Spleen (tissue), 11 donors: ENCODE results near the gene PDAP1. TPM values are rescaled to one million over a fixed set of nuclear protein-coding genes. Genes with fewer than 3 reads are reported as not detected.

Experiments used
- DNase-seq: peaks from one replicate; pipeline ENCODE4 v3.0.0-alpha.2; 2020
- H3K27ac ChIP-seq, 8 donors: fragments of 200-600 bp; sonication (generic) in 7 of 8; 1 replicate in 4 of 8; 2 replicates in 4 of 8; pipeline versions ENCODE4 v1.5.0 to v1.8.0; 2016 to 2021; ENCODE audit warnings: inconsistent platforms in 4 of 8, mild to moderate bottlenecking in 4 of 8, moderate library complexity in 1 of 8
- H3K27me3 ChIP-seq, 7 donors: fragments of 200-600 bp; sonication (generic) in 6 of 7; replicated peaks in 1 of 7; 1 replicate in 4 of 7; 2 replicates in 3 of 7; pipeline versions ENCODE4 v1.5.0 to v1.8.0; 2016 to 2021; ENCODE audit warnings: inconsistent platforms in 3 of 7, mild to moderate bottlenecking in 1 of 7
- H3K36me3 ChIP-seq, 6 donors: fragments of 200-600 bp; sonication (generic) in 5 of 6; 1 replicate in 4 of 6; 2 replicates in 2 of 6; pipeline versions ENCODE4 v1.5.0 to v1.8.0; 2016 to 2021; ENCODE audit warnings: inconsistent platforms in 2 of 6
- H3K4me1 ChIP-seq, 6 donors: fragments of 200-600 bp; sonication (generic) in 5 of 6; 1 replicate in 3 of 6; 2 replicates in 3 of 6; pipeline versions ENCODE4 v1.5.0 to v1.8.0; 2016 to 2021; ENCODE audit warnings: inconsistent platforms in 3 of 6
- H3K4me3 ChIP-seq, 8 donors: fragments of 200-600 bp; sonication (generic) in 7 of 8; 1 replicate in 4 of 8; 2 replicates in 4 of 8; pipeline versions ENCODE4 v1.5.0 to v1.8.0; 2016 to 2021; ENCODE audit warnings: inconsistent platforms in 4 of 8, mild to moderate bottlenecking in 4 of 8, moderate library complexity in 2 of 8
- H3K9me3 ChIP-seq, 8 donors: fragments of 200-600 bp; sonication (generic) in 7 of 8; 1 replicate in 4 of 8; 2 replicates in 4 of 8; pipeline versions ENCODE4 v1.5.0 to v1.8.0; 2016 to 2021; ENCODE audit warnings: inconsistent platforms in 4 of 8
- POLR2A ChIP-seq, 3 donors: fragments of 450-650 bp; IDR thresholded peaks; one replicate each; pipeline ENCODE4 v1.5.1; 2017; ENCODE audit warnings: antibody characterized with exemption in 3 of 3, mild to moderate bottlenecking in 1 of 3
- POLR2AphosphoS5 ChIP-seq, 3 donors: sonication (generic); formaldehyde crosslinking; IDR thresholded peaks; one replicate each; pipeline ENCODE4 v1.5.1; 2017; ENCODE audit warnings: antibody characterized with exemption in 3 of 3
- WGBS, 5 donors: extraction: QIAGEN DNeasy Blood & Tissue Kit in 3 of 5; methylation state at CpG; one replicate each; pipeline versions ENCODE4 v1.1.5 to v1.1.7; 2013 to 2018; 5-methylcytosine and 5-hydroxymethylcytosine counted together
- intact Hi-C: fragments of 100-400 bp; cut with DNase I; formaldehyde crosslinking; loops from one replicate; pipeline ENCODE4 v1.15.0; 2023; ENCODE audit warnings: low total_unique reads
- polyA plus RNA-seq, 3 donors: library from polyadenylated mRNA; stranded (reverse); fragments of 200-250 nt; gene quantifications; one replicate each; pipeline ENCODE4 v1.2.1, GENCODE V29; 2013
- total RNA-seq, 7 donors: library from RNA; depleted of rRNA in 3 of 7; stranded (reverse); fragments of >200 nt in 3 of 7; fragmentation: NEBNext Ultra II Directional in 4 of 7; extraction: Animal tissue kit (Norgen Biotek cat#: 25700) in 4 of 7; gene quantifications; one replicate each; pipeline versions ENCODE4 v1.1.0 to v1.2.1, GENCODE V29; 2016 to 2021
- TF ChIP-seq, protein P1 (sequence below), 11 experiments: fragments of 200-600 bp in 7 of 11; fragments of 450-650 bp in 4 of 11; sonication (generic) in 4 of 11; IDR thresholded peaks in 8 of 11; conservative IDR thresholded peaks in 3 of 11; 1 replicate in 7 of 11; 2 replicates in 4 of 11; pipeline versions ENCODE4 v1.4.0 to v1.8.0; 2016 to 2021; ENCODE audit warnings: antibody characterized with exemption in 11 of 11, inconsistent platforms in 4 of 11, mild to moderate bottlenecking in 1 of 11
- donor health status: healthy with polysubstance abuse.
- donor health status: DM: no; HTN: no; CAD: no; lungs with moderate emphysema.
- donor health status: DM: no; HTN: no; CAD: no.
- donor health status: Bipolar disorder and iron deficiency.
- donor health status: healthy.
- donor health status: DM: no; HTN: no; CAD: no.
- donor health status: DM: yes; HTN: yes; CAD: no.

Gene PDAP1
- total and polyA plus RNA-seq, 10 donors, result 28.1 to 117 (median 54.8) TPM

DNA sequence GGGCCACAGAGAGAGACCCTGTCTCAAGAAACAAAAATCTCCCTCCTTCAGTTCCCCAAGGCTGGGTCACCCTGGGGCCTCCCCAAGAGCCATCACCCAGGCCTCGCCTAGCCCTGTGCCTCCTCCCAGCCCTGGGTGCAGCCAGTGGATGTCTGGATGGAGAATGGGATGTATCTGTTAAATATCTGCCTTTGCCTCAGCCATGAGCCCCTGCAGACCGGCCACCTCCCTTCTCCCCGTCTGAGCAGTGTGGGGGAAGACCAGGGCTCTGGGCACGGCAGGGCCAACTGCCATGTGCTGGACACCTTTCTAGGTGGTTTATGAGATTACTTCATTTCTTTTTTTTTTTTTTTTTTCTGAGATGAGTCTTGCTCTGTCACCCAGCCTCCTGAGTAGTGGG, 23.9 kb downstream of the PDAP1 start:
- intact Hi-C loops, result no loop called here
- 74 to 87% (median 87%) methylated on average over 4 of the region's 4 CpGs for WGBS, 5 donors
- no peak for DNase-seq
- H3K27me3 ChIP-seq, result no peaks in the 10 kb centered on the region
- peaks cover 24 to 82% (median 64%) of the 10 kb centered on the region in 6 donors for H3K4me1 ChIP-seq
- peak overlapping the region in 5 of 8 donors; percentile 20 to 99 (median 63) for H3K27ac ChIP-seq
- peaks cover 0 to 87% (median 44%) of the 10 kb centered on the region in 6 donors for H3K36me3 ChIP-seq
- no peak overlapping the region for H3K4me3 ChIP-seq
- TF ChIP-seq, protein P1, sequence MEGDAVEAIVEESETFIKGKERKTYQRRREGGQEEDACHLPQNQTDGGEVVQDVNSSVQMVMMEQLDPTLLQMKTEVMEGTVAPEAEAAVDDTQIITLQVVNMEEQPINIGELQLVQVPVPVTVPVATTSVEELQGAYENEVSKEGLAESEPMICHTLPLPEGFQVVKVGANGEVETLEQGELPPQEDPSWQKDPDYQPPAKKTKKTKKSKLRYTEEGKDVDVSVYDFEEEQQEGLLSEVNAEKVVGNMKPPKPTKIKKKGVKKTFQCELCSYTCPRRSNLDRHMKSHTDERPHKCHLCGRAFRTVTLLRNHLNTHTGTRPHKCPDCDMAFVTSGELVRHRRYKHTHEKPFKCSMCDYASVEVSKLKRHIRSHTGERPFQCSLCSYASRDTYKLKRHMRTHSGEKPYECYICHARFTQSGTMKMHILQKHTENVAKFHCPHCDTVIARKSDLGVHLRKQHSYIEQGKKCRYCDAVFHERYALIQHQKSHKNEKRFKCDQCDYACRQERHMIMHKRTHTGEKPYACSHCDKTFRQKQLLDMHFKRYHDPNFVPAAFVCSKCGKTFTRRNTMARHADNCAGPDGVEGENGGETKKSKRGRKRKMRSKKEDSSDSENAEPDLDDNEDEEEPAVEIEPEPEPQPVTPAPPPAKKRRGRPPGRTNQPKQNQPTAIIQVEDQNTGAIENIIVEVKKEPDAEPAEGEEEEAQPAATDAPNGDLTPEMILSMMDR (IDR thresholded peaks at IDR 0.05 in 8 of 11, conservative IDR thresholded peaks at IDR 0.05 in 3 of 11), result no peak
- no peak for TF ChIP-seq POLR2A (IDR thresholded peaks at IDR 0.05)
- TF ChIP-seq POLR2AphosphoS5 (IDR thresholded peaks at IDR 0.05), result no peak
- no peaks in the 10 kb centered on the region for H3K9me3 ChIP-seq

DNA sequence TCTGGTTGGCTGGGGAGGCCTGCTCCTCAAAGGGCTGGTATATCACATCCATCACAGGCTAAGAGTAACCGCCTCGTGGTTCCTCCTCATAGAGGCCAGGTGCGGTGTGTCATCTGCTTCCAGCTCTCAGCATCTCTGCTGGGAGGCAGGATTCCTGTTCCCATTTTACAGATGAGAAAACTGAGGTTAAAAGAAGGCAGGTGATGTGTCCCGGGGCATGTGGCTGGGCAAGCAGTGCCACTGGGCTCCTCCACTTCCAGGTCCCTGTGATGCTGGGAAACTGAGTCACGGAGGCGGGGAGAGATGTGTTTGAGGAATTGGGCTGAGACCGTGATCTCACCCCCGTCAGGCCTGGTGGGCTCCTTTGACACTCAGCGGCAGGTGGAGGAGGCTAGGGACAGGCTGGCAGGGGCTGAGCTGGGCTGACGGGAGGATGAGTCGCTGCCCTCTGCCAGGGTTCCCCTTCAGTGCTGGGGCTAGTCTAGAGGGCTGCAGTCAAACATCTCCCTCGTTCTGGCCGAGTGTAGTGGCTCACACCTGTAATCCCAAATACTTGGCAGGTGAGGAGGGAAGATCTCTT, 24.5 kb downstream of the PDAP1 start:
- no peak for DNase-seq

DNA sequence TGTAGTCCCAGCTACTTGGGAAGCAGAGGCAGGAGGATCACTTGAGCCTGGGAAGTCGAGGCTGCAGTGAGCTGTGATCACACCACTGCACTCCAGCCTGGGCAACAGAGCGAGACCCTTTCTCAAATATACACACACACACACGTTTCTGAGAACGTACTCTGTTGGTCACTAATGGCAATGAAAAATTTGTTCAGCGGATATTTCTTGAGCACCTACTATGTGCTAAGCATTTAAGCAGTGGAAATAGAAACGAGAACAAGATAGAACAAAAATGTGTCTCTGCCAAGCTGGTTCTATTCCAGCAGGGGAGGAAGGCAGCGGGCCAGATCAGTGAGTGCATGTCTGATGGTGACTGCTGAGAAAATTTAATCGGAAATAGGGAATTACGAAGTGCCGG, 25.2 kb downstream of the PDAP1 start:
- Histone ChIP-seq H3K36me3 (peaks cover 0 to 82% (median 34%) of the 10 kb centered on the region in 6 donors), H3K4me3 (no peak overlapping the region), H3K9me3 (no peaks in the 10 kb centered on the region), H3K27me3 (no peaks in the 10 kb centered on the region), H3K27ac (peak overlapping the region in 3 of 8 donors; percentile 63 to 99 (median 98)), H3K4me1 (peaks cover 35 to 95% (median 77%) of the 10 kb centered on the region in 6 donors)
- DNase-seq, result no peak
- no peak for TF ChIP-seq POLR2AphosphoS5 (IDR thresholded peaks at IDR 0.05)
- intact Hi-C loops, result no loop called here
- WGBS, 5 donors, result 91 to 94% (median 93%) methylated on average over 10 of the region's 10 CpGs

More for the DNA sequence above, 24.5 kb downstream of the PDAP1 start:
- no peak for TF ChIP-seq POLR2A (IDR thresholded peaks at IDR 0.05)
- peak in 2 of 3 donors; percentile 27 to 68 for TF ChIP-seq POLR2AphosphoS5 (IDR thresholded peaks at IDR 0.05)
- Histone ChIP-seq H3K4me1 (peaks cover 30 to 89% (median 70%) of the 10 kb centered on the region in 6 donors), H3K36me3 (peaks cover 0 to 82% (median 38%) of the 10 kb centered on the region in 6 donors), H3K27ac (peak overlapping the region in 4 of 8 donors; percentile 20 to 99 (median 80)), H3K27me3 (no peaks in the 10 kb centered on the region), H3K9me3 (no peaks in the 10 kb centered on the region), H3K4me3 (no peak overlapping the region)
- intact Hi-C loops, result no loop called here
- 88 to 97% (median 90%) methylated on average over 9 to 13 of the region's 13 CpGs for WGBS, 5 donors

DNA sequence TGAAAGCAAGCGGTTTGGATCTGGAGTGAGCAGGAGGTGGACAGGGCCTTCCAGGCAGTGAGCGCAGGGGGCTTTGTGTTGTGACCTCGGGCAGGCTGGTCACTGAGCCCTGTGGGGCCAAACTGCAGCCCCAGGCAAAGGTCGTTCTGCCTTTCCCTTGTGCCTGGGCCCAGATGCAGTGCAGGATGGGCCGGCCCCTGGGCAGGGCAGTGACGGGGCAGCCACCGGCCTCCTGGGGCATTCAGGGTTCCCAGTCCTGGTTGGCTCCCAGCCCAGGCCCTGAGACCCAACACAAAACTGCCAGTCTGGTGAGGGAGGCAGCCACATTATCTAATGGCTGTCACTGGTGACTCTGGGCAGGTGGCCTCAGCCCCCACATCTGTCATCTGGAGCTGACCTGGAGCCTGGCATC, 26.7 kb downstream of the PDAP1 start:
- peaks cover 46 to 100% (median 91%) of the 10 kb centered on the region in 6 donors for H3K4me1 ChIP-seq

DNA sequence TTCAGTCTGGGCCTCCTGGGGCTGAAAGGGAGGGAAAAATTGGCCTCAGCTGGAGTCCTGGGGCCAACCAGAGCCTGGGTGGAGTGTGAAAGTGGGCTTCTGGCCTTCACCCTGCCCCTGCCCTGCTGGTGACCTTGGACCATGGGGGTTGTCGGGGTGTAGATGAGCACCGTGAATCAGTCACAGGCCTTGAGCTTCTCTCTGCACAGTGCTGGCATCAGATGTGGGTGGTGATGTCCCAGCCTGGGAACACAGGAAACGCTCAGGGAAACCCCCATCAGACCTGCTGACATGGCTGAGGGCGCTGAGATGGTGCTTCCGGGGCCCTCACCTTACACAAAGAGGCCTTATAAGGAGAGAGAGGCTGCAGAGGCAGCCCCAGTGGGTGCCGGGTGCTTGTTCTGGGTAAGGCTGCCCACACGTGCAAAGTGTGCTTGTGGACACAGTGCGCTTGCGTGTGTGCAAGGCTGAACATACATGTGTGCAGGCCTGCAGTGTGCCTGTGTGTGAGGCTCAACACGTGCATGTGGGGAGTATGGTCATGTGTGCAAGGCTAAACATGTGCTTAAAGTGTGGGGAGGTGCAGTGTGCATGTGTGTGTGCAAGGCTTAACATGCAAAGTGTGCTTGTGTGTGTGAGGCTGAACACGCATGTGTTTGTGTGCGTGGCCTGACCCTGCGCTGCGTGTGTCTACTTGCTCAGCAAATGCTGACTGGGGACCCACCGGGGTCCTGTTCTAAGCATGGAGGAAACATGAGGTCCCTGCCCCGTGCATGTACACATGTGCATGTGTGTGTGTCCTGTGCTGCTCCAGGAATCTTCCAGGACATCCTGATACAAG, 27.4 kb downstream of the PDAP1 start:
- DNase-seq, result peak; percentile 94
- Histone ChIP-seq H3K27me3 (no peaks in the 10 kb centered on the region), H3K36me3 (peaks cover 0 to 82% (median 26%) of the 10 kb centered on the region in 6 donors), H3K9me3 (no peaks in the 10 kb centered on the region), H3K4me1 (peaks cover 52 to 100% (median 97%) of the 10 kb centered on the region in 6 donors), H3K4me3 (peak overlapping the region in 7 of 8 donors; percentile 26 to 59 (median 35)), H3K27ac (peak overlapping the region; percentile 88 to 99 (median 94))
- intact Hi-C loops, result no loop called here
- TF ChIP-seq POLR2A (IDR thresholded peaks at IDR 0.05), result no peak
- TF ChIP-seq POLR2AphosphoS5 (IDR thresholded peaks at IDR 0.05), result peak; percentile 80 to 86 (median 81)
- TF ChIP-seq, protein P1 (IDR thresholded peaks at IDR 0.05 in 8 of 11, conservative IDR thresholded peaks at IDR 0.05 in 3 of 11), result peak in 1 of 11 experiments; percentile 14
- WGBS, 5 donors, result 32 to 49% (median 41%) methylated on average over 13 to 16 of the region's 16 CpGs

More for the DNA sequence above, 26.7 kb downstream of the PDAP1 start:
- Histone ChIP-seq H3K9me3 (no peaks in the 10 kb centered on the region), H3K27ac (peak overlapping the region in 7 of 8 donors; percentile 0 to 99 (median 96)), H3K27me3 (no peaks in the 10 kb centered on the region), H3K36me3 (peaks cover 0 to 82% (median 32%) of the 10 kb centered on the region in 6 donors), H3K4me3 (peak overlapping the region in 2 of 8 donors; percentile 38 to 59)
- intact Hi-C loops, result no loop called here
- no peak for TF ChIP-seq POLR2A (IDR thresholded peaks at IDR 0.05)
- TF ChIP-seq POLR2AphosphoS5 (IDR thresholded peaks at IDR 0.05), result peak in 2 of 3 donors; percentile 4 to 59
- 59 to 92% (median 70%) methylated on average over 4 to 7 of the region's 7 CpGs for WGBS, 5 donors
- peak; percentile 84 for DNase-seq
